Measurements from ENCODE around the gene ADAT3. TPM values are rescaled to one million over a fixed set of nuclear protein-coding genes. Genes with fewer than 3 reads are reported as not detected.

The ADAT3 gene
- total and polyA plus RNA-seq, 7 donors = 0.33 to 17.4 (median 6.2) TPM

- no peak for DNase-seq
- H3K36me3 ChIP-seq = no peaks in the 10 kb centered on the region
- intact Hi-C loops (cut with DNase I) = loop anchor here (2.0 kb wide), 1 partner anchor 73 kb away; the partner anchor contains the start of gene BTBD2
- no peak for TF ChIP-seq POLR2AphosphoS5 (IDR thresholded peaks at IDR 0.05)
- TF ChIP-seq POLR2A (IDR thresholded peaks at IDR 0.05) = no peak
- no peak for TF ChIP-seq CTCF (IDR thresholded peaks at IDR 0.05)
- no peak for TF ChIP-seq EP300 (IDR thresholded peaks at IDR 0.05)
- peak within 1 kb of the TSS; percentile 95 to 99 (median 98) for H3K27ac ChIP-seq
- H3K27me3 ChIP-seq = no peaks in the 10 kb centered on the region
- H3K4me1 ChIP-seq = peaks cover 0 to 43% (median 38%) of the 10 kb centered on the region in 4 donors
- no peaks in the 10 kb centered on the region for H3K9me3 ChIP-seq
- WGBS, 2 donors = 1% methylated on average over 97 of the region's 97 CpGs
- H3K4me3 ChIP-seq = peak within 1 kb of the TSS; percentile 70 to 83 (median 81)
Measured at GRCh38 chr19:1941146-1942077, 36.2 kb downstream of the ADAT3 start, which contains the start of gene CSNK1G2. CSNK1G2 (plus strand) TSS chr19:1941172; CDS start chr19:1969773, 28,601 bp downstream.

GRCh38 chr19:1942078-1942933 lies 37.1 kb downstream of the ADAT3 start:
- peaks cover 0 to 43% (median 38%) of the 10 kb centered on the region in 4 donors for H3K4me1 ChIP-seq
- peak; percentile 88 for DNase-seq
- 1 to 2% methylated on average over 40 of the region's 40 CpGs for WGBS, 2 donors
- intact Hi-C loops (cut with DNase I) = loop anchor here (2.0 kb wide), 1 partner anchor 72 kb away; the partner anchor contains the start of gene BTBD2
- H3K9me3 ChIP-seq = no peaks in the 10 kb centered on the region
- no peaks in the 10 kb centered on the region for H3K27me3 ChIP-seq
- no peaks in the 10 kb centered on the region for H3K36me3 ChIP-seq
- H3K27ac ChIP-seq = peak overlapping the region; percentile 85 to 99 (median 97)
- TF ChIP-seq POLR2AphosphoS5 (IDR thresholded peaks at IDR 0.05) (peak in 2 of 4 donors; percentile 38 to 52), CTCF (IDR thresholded peaks at IDR 0.05) (no peak), EP300 (IDR thresholded peaks at IDR 0.05) (no peak), POLR2A (IDR thresholded peaks at IDR 0.05) (no peak)
- peak overlapping the region; percentile 70 to 83 (median 81) for H3K4me3 ChIP-seq

- H3K27ac ChIP-seq = peak overlapping the region; percentile 85 to 99 (median 97)
- H3K4me1 ChIP-seq = peaks cover 0 to 43% (median 38%) of the 10 kb centered on the region in 4 donors
- H3K9me3 ChIP-seq = no peaks in the 10 kb centered on the region
- 28 to 69% methylated on average over 21 of the region's 21 CpGs for WGBS, 2 donors
- H3K27me3 ChIP-seq = no peaks in the 10 kb centered on the region
- intact Hi-C loops (cut with DNase I) = loop anchor here (2.0 kb wide), 1 partner anchor 72 kb away; the partner anchor contains the start of gene BTBD2
- DNase-seq = no peak
- H3K36me3 ChIP-seq = no peaks in the 10 kb centered on the region
- TF ChIP-seq POLR2AphosphoS5 (IDR thresholded peaks at IDR 0.05) (no peak), EP300 (IDR thresholded peaks at IDR 0.05) (no peak), POLR2A (IDR thresholded peaks at IDR 0.05) (no peak), CTCF (IDR thresholded peaks at IDR 0.05) (no peak)
- H3K4me3 ChIP-seq = peak overlapping the region; percentile 70 to 83 (median 81)
Measured at GRCh38 chr19:1942934-1943555, 37.8 kb downstream of the ADAT3 start.

DNA sequence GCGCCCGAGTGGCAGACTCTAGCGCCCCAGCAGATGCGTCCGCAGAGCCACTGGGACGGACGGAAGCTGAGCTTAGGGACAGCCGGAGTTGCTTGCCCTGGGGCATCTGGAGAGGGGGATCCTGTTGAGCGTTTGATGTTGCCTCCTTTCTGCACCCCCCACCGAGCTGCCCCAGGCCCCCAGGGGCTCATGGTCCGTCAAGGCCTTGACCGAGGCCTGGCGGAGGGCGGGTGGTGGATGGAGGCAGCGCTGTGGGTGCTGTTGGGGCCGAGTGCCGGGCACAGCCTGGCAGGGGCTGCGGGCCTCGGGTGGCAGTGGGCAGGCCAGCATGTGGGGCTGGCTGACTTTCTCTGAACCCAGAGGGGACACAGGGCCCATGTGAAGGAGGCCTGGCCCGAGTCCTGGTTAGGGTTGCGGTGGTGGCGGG lies 38.5 kb downstream of the ADAT3 start:
- Histone ChIP-seq H3K4me3 (no peak overlapping the region), H3K27me3 (no peaks in the 10 kb centered on the region), H3K9me3 (no peaks in the 10 kb centered on the region), H3K27ac (no peak overlapping the region), H3K4me1 (peaks cover 0 to 43% (median 38%) of the 10 kb centered on the region in 4 donors), H3K36me3 (no peaks in the 10 kb centered on the region)
- TF ChIP-seq CTCF (IDR thresholded peaks at IDR 0.05) = no peak
- no peak for TF ChIP-seq EP300 (IDR thresholded peaks at IDR 0.05)
- TF ChIP-seq POLR2A (IDR thresholded peaks at IDR 0.05) = no peak
- no peak for TF ChIP-seq POLR2AphosphoS5 (IDR thresholded peaks at IDR 0.05)
- intact Hi-C loops (cut with DNase I) = loop anchor here (2.0 kb wide), 1 partner anchor 71 kb away; the partner anchor contains the start of gene BTBD2
- 84 to 93% methylated on average over 22 of the region's 22 CpGs for WGBS, 2 donors
- DNase-seq = peak; percentile 60

All from sigmoid colon (tissue), 7 donors.